ENCODE measurements around the gene BIRC7.
"Not testable (repeated sequence)": the region's sequence is repeated elsewhere in the genome, so short reads cannot be mapped to it uniquely, and the experiment has no call there.

The BIRC7 gene

GRCh38 chr20:63248835-63249591 is 13.3 kb downstream of the BIRC7 start:
- H3K27me3 ChIP-seq (ENCODE audit: insufficient read depth, low read length), result 0 out of 2 replicates have a peak, but pooled peaks cover 4% of the 10 kb centered on the region
- H3K36me3 ChIP-seq (ENCODE audit: insufficient read depth, low read length), result no peaks in the 10 kb centered on the region

GRCh38 chr20:63249891-63250290 is 14.2 kb downstream of the BIRC7 start:
- H2AFZ ChIP-seq (ENCODE audit: low read length), result no peak overlapping the region
- H3K9me2 ChIP-seq (ENCODE audit: low read depth, low read length), result no peaks in the 10 kb centered on the region
- no peaks in the 10 kb centered on the region for H4K20me1 ChIP-seq (ENCODE audit: insufficient read depth, low read length)
- H3K4me3 ChIP-seq (ENCODE audit: low read depth, low read length, poor library complexity, severe bottlenecking), result no peak overlapping the region
- H3K79me2 ChIP-seq (ENCODE audit: insufficient read depth, low read length), result no peaks in the 10 kb centered on the region
- no peak overlapping the region for H3K4me2 ChIP-seq (ENCODE audit: low read length)
- H3K9me3 ChIP-seq (ENCODE audit: low read length), result no peaks in the 10 kb centered on the region
- H3K4me1 ChIP-seq (ENCODE audit: insufficient read depth, low read length, severe bottlenecking), result no peaks in the 10 kb centered on the region
- no peaks in the 10 kb centered on the region for H3F3A ChIP-seq (ENCODE audit: insufficient read depth, low read length)
- H3K36me3 ChIP-seq (ENCODE audit: insufficient read depth, low read length), result no peaks in the 10 kb centered on the region
- no peak overlapping the region for H3K9ac ChIP-seq (ENCODE audit: low read length)
- H3K27ac ChIP-seq (ENCODE audit: low read depth, low read length, poor library complexity, severe bottlenecking), result no peak overlapping the region
- H3K27me3 ChIP-seq (ENCODE audit: insufficient read depth, low read length), result 0 out of 2 replicates have a peak, but pooled peaks cover 4% of the 10 kb centered on the region
- no peak for TF ChIP-seq CTCF (IDR thresholded peaks at IDR 0.05; ENCODE audit: low read length)
- no peak for TF ChIP-seq EZH2 (IDR thresholded peaks at IDR 0.05; ENCODE audit: borderline replicate concordance, low read length)

More at GRCh38 chr20:63248835-63249591, 13.3 kb downstream of the BIRC7 start:
- H3F3A ChIP-seq (ENCODE audit: insufficient read depth, low read length), result no peaks in the 10 kb centered on the region
- no peaks in the 10 kb centered on the region for H3K79me2 ChIP-seq (ENCODE audit: insufficient read depth, low read length)
- no peak overlapping the region for H2AFZ ChIP-seq (ENCODE audit: low read length)
- no peak overlapping the region for H3K9ac ChIP-seq (ENCODE audit: low read length)
- H3K4me2 ChIP-seq (ENCODE audit: low read length), result no peak overlapping the region
- H3K4me3 ChIP-seq (ENCODE audit: low read depth, low read length, poor library complexity, severe bottlenecking), result no peak overlapping the region
- H3K9me2 ChIP-seq (ENCODE audit: low read depth, low read length), result no peaks in the 10 kb centered on the region
- no peaks in the 10 kb centered on the region for H3K9me3 ChIP-seq (ENCODE audit: low read length)
- TF ChIP-seq EZH2 (IDR thresholded peaks at IDR 0.05; ENCODE audit: borderline replicate concordance, low read length) (no peak), CTCF (IDR thresholded peaks at IDR 0.05; ENCODE audit: low read length) (no peak)
- no peak overlapping the region for H3K27ac ChIP-seq (ENCODE audit: low read depth, low read length, poor library complexity, severe bottlenecking)
- no peaks in the 10 kb centered on the region for H3K4me1 ChIP-seq (ENCODE audit: insufficient read depth, low read length, severe bottlenecking)
- H4K20me1 ChIP-seq (ENCODE audit: insufficient read depth, low read length), result no peaks in the 10 kb centered on the region

- H3K9me2 ChIP-seq (ENCODE audit: low read depth, low read length); H3K4me2 ChIP-seq (ENCODE audit: low read length); H3K9me3 ChIP-seq (ENCODE audit: low read length); H2AFZ ChIP-seq (ENCODE audit: low read length); H3F3A ChIP-seq (ENCODE audit: insufficient read depth, low read length); H3K27ac ChIP-seq (ENCODE audit: low read depth, low read length, poor library complexity, severe bottlenecking); H4K20me1 ChIP-seq (ENCODE audit: insufficient read depth, low read length); H3K79me2 ChIP-seq (ENCODE audit: insufficient read depth, low read length); H3K27me3 ChIP-seq (ENCODE audit: insufficient read depth, low read length); H3K4me1 ChIP-seq (ENCODE audit: insufficient read depth, low read length, severe bottlenecking); H3K9ac ChIP-seq (ENCODE audit: low read length); H3K4me3 ChIP-seq (ENCODE audit: low read depth, low read length, poor library complexity, severe bottlenecking); H3K36me3 ChIP-seq (ENCODE audit: insufficient read depth, low read length): not testable (repeated sequence)
Measured at GRCh38 chr20:63251350-63251749, 15.6 kb downstream of the BIRC7 start.

GRCh38 chr20:63252284-63252711 is 16.6 kb downstream of the BIRC7 start:
- no peak overlapping the region for H3K4me2 ChIP-seq (ENCODE audit: low read length)
- no peaks in the 10 kb centered on the region for H3K4me1 ChIP-seq (ENCODE audit: insufficient read depth, low read length, severe bottlenecking)
- H3F3A ChIP-seq (ENCODE audit: insufficient read depth, low read length), result no peaks in the 10 kb centered on the region
- no peak overlapping the region for H3K9ac ChIP-seq (ENCODE audit: low read length)
- no peaks in the 10 kb centered on the region for H3K9me3 ChIP-seq (ENCODE audit: low read length)
- H4K20me1 ChIP-seq (ENCODE audit: insufficient read depth, low read length), result no peaks in the 10 kb centered on the region
- H3K4me3 ChIP-seq (ENCODE audit: low read depth, low read length, poor library complexity, severe bottlenecking), result no peak overlapping the region
- no peak overlapping the region for H2AFZ ChIP-seq (ENCODE audit: low read length)
- no peaks in the 10 kb centered on the region for H3K79me2 ChIP-seq (ENCODE audit: insufficient read depth, low read length)
- no peak overlapping the region for H3K27ac ChIP-seq (ENCODE audit: low read depth, low read length, poor library complexity, severe bottlenecking)
- no peaks in the 10 kb centered on the region for H3K9me2 ChIP-seq (ENCODE audit: low read depth, low read length)
- TF ChIP-seq EZH2 (IDR thresholded peaks at IDR 0.05; ENCODE audit: borderline replicate concordance, low read length) (no peak), CTCF (IDR thresholded peaks at IDR 0.05; ENCODE audit: low read length) (no peak)
- H3K27me3 ChIP-seq (ENCODE audit: insufficient read depth, low read length), result 0 out of 2 replicates have a peak, but pooled peaks cover 3% of the 10 kb centered on the region
- no peaks in the 10 kb centered on the region for H3K36me3 ChIP-seq (ENCODE audit: insufficient read depth, low read length)

Measured in OCI-LY1 (cell line).